ENCODE measurements around the gene NINJ1. TPM values are rescaled to one million over a fixed set of nuclear protein-coding genes. Genes with fewer than 3 reads are reported as not detected.

NINJ1 gene
- 64.2 and 68.2 TPM in 2 replicates for total RNA-seq (2014; rRNA removed; shearing (Covaris generic))

- DNase-seq (ENCODE audit: low spot score): peak; percentile 59
These were observed at the start of gene NINJ1 for GRCh38 chr9:93134015-93134739. Gene NINJ1 (minus strand): TSS chr9:93134251. CDS start chr9:93134217, 34 bp downstream.

- DNase-seq (ENCODE audit: low spot score): no peak
These were observed 49.1 kb upstream of the NINJ1 start for GRCh38 chr9:93183131-93183662.

- no peak for DNase-seq (ENCODE audit: low spot score)
These were observed 48.5 kb upstream of the NINJ1 start for GRCh38 chr9:93182572-93182971.

- DNase-seq (ENCODE audit: low spot score): no peak
These were observed 47.8 kb upstream of the NINJ1 start for GRCh38 chr9:93181672-93182435.

- no peak for DNase-seq (ENCODE audit: low spot score)
These were observed 46.9 kb upstream of the NINJ1 start for GRCh38 chr9:93180938-93181337.

- no peak for DNase-seq (ENCODE audit: low spot score)
These were observed 45.1 kb upstream of the NINJ1 start for GRCh38 chr9:93178851-93179786.

- DNase-seq (ENCODE audit: low spot score): no peak
These were observed 43.6 kb upstream of the NINJ1 start for GRCh38 chr9:93177676-93178075.

GRCh38 chr9:93174976-93175375, 40.9 kb upstream of the NINJ1 start:
- DNase-seq (ENCODE audit: low spot score): no peak

- no peak for DNase-seq (ENCODE audit: low spot score)
These were observed 39.5 kb upstream of the NINJ1 start for GRCh38 chr9:93173365-93174051.

- DNase-seq (ENCODE audit: low spot score): no peak
These were observed 38.8 kb upstream of the NINJ1 start for GRCh38 chr9:93172666-93173364.

- no peak for DNase-seq (ENCODE audit: low spot score)
These were observed 37.4 kb upstream of the NINJ1 start for GRCh38 chr9:93171261-93171990.

GRCh38 chr9:93170571-93170970, 36.5 kb upstream of the NINJ1 start:
- no peak for DNase-seq (ENCODE audit: low spot score)

- no peak for DNase-seq (ENCODE audit: low spot score)
These were observed 35.4 kb upstream of the NINJ1 start for GRCh38 chr9:93169444-93169843.

- no peak for DNase-seq (ENCODE audit: low spot score)
These were observed 34.5 kb upstream of the NINJ1 start for GRCh38 chr9:93168581-93168980.

GRCh38 chr9:93167838-93168237, 33.8 kb upstream of the NINJ1 start:
- no peak for DNase-seq (ENCODE audit: low spot score)

GRCh38 chr9:93167185-93167584, 33.1 kb upstream of the NINJ1 start:
- DNase-seq (ENCODE audit: low spot score): no peak

- DNase-seq (ENCODE audit: low spot score): no peak
These were observed 32.6 kb upstream of the NINJ1 start for GRCh38 chr9:93166699-93167098.

GRCh38 chr9:93164085-93164484, 30.0 kb upstream of the NINJ1 start:
- no peak for DNase-seq (ENCODE audit: low spot score)

- no peak for DNase-seq (ENCODE audit: low spot score)
These were observed 27.9 kb upstream of the NINJ1 start for GRCh38 chr9:93161786-93162562.
